Endothelial cell (in vitro differentiated cells): Measurements from ENCODE around the gene DUSP22. TPM values are rescaled to one million over a fixed set of nuclear protein-coding genes. Genes with fewer than 3 reads are reported as not detected.

Experiments used
- DNase-seq: peaks from one replicate; pipeline ENCODE4 v3.0.0; 2021; ENCODE audit warnings: low spot score
- H3K27ac Mint-ChIP-seq: one replicate; pipeline ENCODE4 v1.8.0; 2021; ENCODE audit warnings: mixed read lengths, inconsistent platforms; ENCODE audit not compliant: unreplicated experiment
- H3K27me3 Mint-ChIP-seq: one replicate; pipeline ENCODE4 v1.8.0; 2021; ENCODE audit warnings: mild to moderate bottlenecking, moderate library complexity, mixed read lengths, inconsistent platforms; ENCODE audit not compliant: unreplicated experiment
- H3K36me3 Mint-ChIP-seq: one replicate; pipeline ENCODE4 v1.8.0; 2021; ENCODE audit warnings: mild to moderate bottlenecking, low read depth, mixed read lengths, inconsistent platforms; ENCODE audit not compliant: unreplicated experiment
- H3K4me1 Mint-ChIP-seq: one replicate; pipeline ENCODE4 v1.8.0; 2021; ENCODE audit warnings: mild to moderate bottlenecking, mixed read lengths, inconsistent platforms; ENCODE audit not compliant: unreplicated experiment
- H3K4me3 Mint-ChIP-seq: one replicate; pipeline ENCODE4 v1.8.0; 2021; ENCODE audit warnings: mild to moderate bottlenecking, mixed read lengths, inconsistent platforms; ENCODE audit not compliant: unreplicated experiment
- H3K9me3 Mint-ChIP-seq: one replicate; pipeline ENCODE4 v1.8.0; 2021; ENCODE audit warnings: mixed read lengths, inconsistent platforms; ENCODE audit not compliant: unreplicated experiment
- CTCF ChIP-seq: fragments of 200-600 bp; sonication (generic); IDR thresholded peaks from one replicate; pipeline ENCODE4 v1.5.0; 2021; ENCODE audit warnings: antibody characterized with exemption; ENCODE audit not compliant: unreplicated experiment
- total RNA-seq: library from RNA; stranded (reverse); fragmentation: NEBNext Ultra II Directional; extraction: Animal tissue kit (Norgen Biotek cat#: 25700); gene quantifications from one replicate; pipeline ENCODE4 v1.2.1, GENCODE V29; 2021; ENCODE audit not compliant: unreplicated experiment

The DUSP22 gene
- total RNA-seq, 1 donor from 2014 or later = 57.3 TPM

GRCh38 chr6:388202-388903 lies 96.1 kb downstream of the DUSP22 start:
- TF ChIP-seq CTCF = no peak
- Mint-ChIP-seq H3K27ac (no peak overlapping the region), H3K4me1 (no peaks in the 10 kb centered on the region), H3K9me3 (no peaks in the 10 kb centered on the region), H3K36me3 (no peaks in the 10 kb centered on the region), H3K4me3 (no peak overlapping the region), H3K27me3 (peaks cover 16% of the 10 kb centered on the region)
- no peak for DNase-seq

GRCh38 chr6:389143-389542 lies 96.9 kb downstream of the DUSP22 start:
- DNase-seq = no peak
- no peak for TF ChIP-seq CTCF
- peaks cover 7% of the 10 kb centered on the region for H3K36me3 Mint-ChIP-seq
- no peak overlapping the region for H3K27ac Mint-ChIP-seq
- H3K4me3 Mint-ChIP-seq = no peak overlapping the region
- peaks cover 22% of the 10 kb centered on the region for H3K27me3 Mint-ChIP-seq
- H3K4me1 Mint-ChIP-seq = peaks cover 6% of the 10 kb centered on the region
- no peaks in the 10 kb centered on the region for H3K9me3 Mint-ChIP-seq

GRCh38 chr6:389622-390021 lies 97.3 kb downstream of the DUSP22 start:
- Mint-ChIP-seq H3K4me1 (peaks cover 7% of the 10 kb centered on the region), H3K36me3 (peaks cover 9% of the 10 kb centered on the region), H3K4me3 (no peak overlapping the region), H3K27me3 (peaks cover 23% of the 10 kb centered on the region), H3K27ac (no peak overlapping the region), H3K9me3 (no peaks in the 10 kb centered on the region)
- TF ChIP-seq CTCF = no peak
- DNase-seq = no peak

- peaks cover 9% of the 10 kb centered on the region for H3K36me3 Mint-ChIP-seq
- H3K27ac Mint-ChIP-seq = no peak overlapping the region
- TF ChIP-seq CTCF = no peak
- H3K4me3 Mint-ChIP-seq = peak overlapping the region; percentile 84
- H3K9me3 Mint-ChIP-seq = no peaks in the 10 kb centered on the region
- DNase-seq = no peak
- peaks cover 11% of the 10 kb centered on the region for H3K4me1 Mint-ChIP-seq
- peaks cover 27% of the 10 kb centered on the region for H3K27me3 Mint-ChIP-seq
Observed at GRCh38 chr6:390914-391558, 98.7 kb downstream of the DUSP22 start.
